ENCODE measurements around the gene C17orf113. TPM values are rescaled to one million over a fixed set of nuclear protein-coding genes. Genes with fewer than 3 reads are reported as not detected.

Gene C17orf113
- total RNA-seq, 2 donors from 2014 or later: 0.84 to 1.2 TPM

GRCh38 chr17:42047343-42047742, 3.1 kb downstream of the C17orf113 start:
- peaks cover 3% of the 10 kb centered on the region for H3K4me1 ChIP-seq
- H3K4me3 ChIP-seq: no peak overlapping the region
- no peaks in the 10 kb centered on the region for H3K9me3 ChIP-seq
- H3K9ac ChIP-seq (ENCODE audit: low read depth in 2 of 2, low read length in 2 of 2): no peak overlapping the region
- intact Hi-C loops (cut with DNase I): no loop called here
- no peak overlapping the region for H3K27ac ChIP-seq
- DNase-seq: no peak
- H3K27me3 ChIP-seq: no peaks in the 10 kb centered on the region
- no peak for TF ChIP-seq CTCF (IDR thresholded peaks at IDR 0.05)
- H3K36me3 ChIP-seq: no peaks in the 10 kb centered on the region

- Histone ChIP-seq H3K4me1 (peaks cover 3% of the 10 kb centered on the region), H3K9ac (ENCODE audit: low read depth in 2 of 2, low read length in 2 of 2) (no peak overlapping the region), H3K36me3 (no peaks in the 10 kb centered on the region), H3K27me3 (no peaks in the 10 kb centered on the region), H3K9me3 (no peaks in the 10 kb centered on the region), H3K27ac (no peak overlapping the region), H3K4me3 (no peak overlapping the region)
- no peak for TF ChIP-seq CTCF (IDR thresholded peaks at IDR 0.05)
- intact Hi-C loops (cut with DNase I): no loop called here
- DNase-seq: no peak
These were observed 4.7 kb downstream of the C17orf113 start for GRCh38 chr17:42045719-42046118.

GRCh38 chr17:42042598-42043319, 7.6 kb downstream of the C17orf113 start:
- intact Hi-C loops (cut with DNase I): no loop called here
- Histone ChIP-seq H3K27ac (no peak overlapping the region), H3K9ac (ENCODE audit: low read depth in 2 of 2, low read length in 2 of 2) (no peak overlapping the region), H3K27me3 (no peaks in the 10 kb centered on the region), H3K36me3 (no peaks in the 10 kb centered on the region), H3K9me3 (no peaks in the 10 kb centered on the region), H3K4me3 (no peak overlapping the region), H3K4me1 (no peaks in the 10 kb centered on the region)
- DNase-seq: no peak
- TF ChIP-seq CTCF (IDR thresholded peaks at IDR 0.05): no peak

- no peak for TF ChIP-seq CTCF (IDR thresholded peaks at IDR 0.05)
- Histone ChIP-seq H3K4me3 (no peak overlapping the region), H3K9me3 (no peaks in the 10 kb centered on the region), H3K4me1 (no peaks in the 10 kb centered on the region), H3K27ac (no peak overlapping the region), H3K9ac (ENCODE audit: low read depth in 2 of 2, low read length in 2 of 2) (no peak overlapping the region), H3K27me3 (no peaks in the 10 kb centered on the region), H3K36me3 (no peaks in the 10 kb centered on the region)
- no peak for DNase-seq
- intact Hi-C loops (cut with DNase I): no loop called here
These were observed 8.8 kb downstream of the C17orf113 start for GRCh38 chr17:42041619-42042018.

- no peaks in the 10 kb centered on the region for H3K36me3 ChIP-seq
- no peaks in the 10 kb centered on the region for H3K9me3 ChIP-seq
- H3K4me1 ChIP-seq: no peaks in the 10 kb centered on the region
- no peak overlapping the region for H3K4me3 ChIP-seq
- H3K27me3 ChIP-seq: no peaks in the 10 kb centered on the region
- no peak overlapping the region for H3K27ac ChIP-seq
- TF ChIP-seq CTCF (IDR thresholded peaks at IDR 0.05): no peak
- intact Hi-C loops (cut with DNase I): no loop called here
- DNase-seq: no peak
- no peak overlapping the region for H3K9ac ChIP-seq (ENCODE audit: low read depth in 2 of 2, low read length in 2 of 2)
These were observed 9.6 kb downstream of the C17orf113 start for GRCh38 chr17:42040818-42041217.

Data from colonic mucosa (tissue), 4 donors.